Neural crest cell (in vitro differentiated cells): ENCODE results near the gene ARHGEF40. TPM values are rescaled to one million over a fixed set of nuclear protein-coding genes. Genes with fewer than 3 reads are reported as not detected.
"Not testable (repeated sequence)": the region's sequence is repeated elsewhere in the genome, so short reads cannot be mapped to it uniquely, and the experiment has no call there.

Source experiments
- DNase-seq: peaks from one replicate; pipeline ENCODE4 v3.0.0; 2021; ENCODE audit warnings: low read depth, mixed read lengths, low spot score
- H3K27ac Mint-ChIP-seq: one replicate; pipeline ENCODE4 v1.8.0; 2021; ENCODE audit warnings: mild to moderate bottlenecking, mixed read lengths; ENCODE audit not compliant: unreplicated experiment
- H3K27me3 Mint-ChIP-seq: 2 replicates; pipeline ENCODE4 v1.8.0; 2021; ENCODE audit warnings: low read depth, mild to moderate bottlenecking, mixed read lengths
- H3K36me3 Mint-ChIP-seq: 2 replicates; pipeline ENCODE4 v1.8.0; 2021; ENCODE audit warnings: low read depth, mild to moderate bottlenecking, mixed read lengths
- H3K4me1 Mint-ChIP-seq: 2 replicates; pipeline ENCODE4 v1.8.0; 2021; ENCODE audit warnings: mixed read lengths
- H3K4me3 Mint-ChIP-seq: one replicate; pipeline ENCODE4 v1.8.0; 2021; ENCODE audit warnings: mild to moderate bottlenecking, mixed read lengths
- H3K9me3 Mint-ChIP-seq: 2 replicates; pipeline ENCODE4 v1.8.0; 2021; ENCODE audit warnings: mixed read lengths
- total RNA-seq: library from RNA; stranded (reverse); gene quantifications from 2 replicates; pipeline ENCODE4 v1.2.1, GENCODE V29; 2021
- TF ChIP-seq, protein P1 (sequence below): fragments of 200-600 bp; sonication (generic); conservative IDR thresholded peaks from 2 replicates; pipeline ENCODE4 v1.5.0; 2021; ENCODE audit warnings: antibody characterized with exemption, mild to moderate bottlenecking

Gene ARHGEF40
- total RNA-seq, 1 donor from 2014 or later = 73.8 TPM

GRCh38 chr14:21037156-21037555 lies 32.9 kb upstream of the ARHGEF40 start:
- H3K36me3 Mint-ChIP-seq = no peaks in the 10 kb centered on the region

GRCh38 chr14:21038441-21039422 lies 31.4 kb upstream of the ARHGEF40 start:
- H3K9me3 Mint-ChIP-seq = no peaks in the 10 kb centered on the region
- TF ChIP-seq, protein P1, sequence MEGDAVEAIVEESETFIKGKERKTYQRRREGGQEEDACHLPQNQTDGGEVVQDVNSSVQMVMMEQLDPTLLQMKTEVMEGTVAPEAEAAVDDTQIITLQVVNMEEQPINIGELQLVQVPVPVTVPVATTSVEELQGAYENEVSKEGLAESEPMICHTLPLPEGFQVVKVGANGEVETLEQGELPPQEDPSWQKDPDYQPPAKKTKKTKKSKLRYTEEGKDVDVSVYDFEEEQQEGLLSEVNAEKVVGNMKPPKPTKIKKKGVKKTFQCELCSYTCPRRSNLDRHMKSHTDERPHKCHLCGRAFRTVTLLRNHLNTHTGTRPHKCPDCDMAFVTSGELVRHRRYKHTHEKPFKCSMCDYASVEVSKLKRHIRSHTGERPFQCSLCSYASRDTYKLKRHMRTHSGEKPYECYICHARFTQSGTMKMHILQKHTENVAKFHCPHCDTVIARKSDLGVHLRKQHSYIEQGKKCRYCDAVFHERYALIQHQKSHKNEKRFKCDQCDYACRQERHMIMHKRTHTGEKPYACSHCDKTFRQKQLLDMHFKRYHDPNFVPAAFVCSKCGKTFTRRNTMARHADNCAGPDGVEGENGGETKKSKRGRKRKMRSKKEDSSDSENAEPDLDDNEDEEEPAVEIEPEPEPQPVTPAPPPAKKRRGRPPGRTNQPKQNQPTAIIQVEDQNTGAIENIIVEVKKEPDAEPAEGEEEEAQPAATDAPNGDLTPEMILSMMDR = no peak
- peaks cover 17% of the 10 kb centered on the region for H3K27me3 Mint-ChIP-seq
- peaks cover 7% of the 10 kb centered on the region for H3K4me1 Mint-ChIP-seq
- H3K36me3 Mint-ChIP-seq = no peaks in the 10 kb centered on the region
- no peak for DNase-seq
- H3K27ac Mint-ChIP-seq = peak overlapping the region; percentile 66
- no peak overlapping the region for H3K4me3 Mint-ChIP-seq

More at GRCh38 chr14:21037156-21037555, 32.9 kb upstream of the ARHGEF40 start:
- TF ChIP-seq, protein P1 = no peak
- peaks cover 7% of the 10 kb centered on the region for H3K4me1 Mint-ChIP-seq
- no peak overlapping the region for H3K4me3 Mint-ChIP-seq
- H3K27me3 Mint-ChIP-seq = peaks cover 2% of the 10 kb centered on the region
- DNase-seq = no peak
- no peaks in the 10 kb centered on the region for H3K9me3 Mint-ChIP-seq
- H3K27ac Mint-ChIP-seq = no peak overlapping the region

- Mint-ChIP-seq H3K27me3 (peaks cover 25% of the 10 kb centered on the region), H3K36me3 (no peaks in the 10 kb centered on the region), H3K27ac (peak overlapping the region; percentile 66), H3K4me1 (peaks cover 7% of the 10 kb centered on the region), H3K9me3 (no peaks in the 10 kb centered on the region), H3K4me3 (no peak overlapping the region)
- TF ChIP-seq, protein P1 = peak; percentile 73
- DNase-seq = no peak
These were observed 30.3 kb upstream of the ARHGEF40 start for GRCh38 chr14:21039585-21040369.

GRCh38 chr14:21040370-21040925 lies 29.7 kb upstream of the ARHGEF40 start:
- TF ChIP-seq, protein P1 = no peak
- H3K4me3 Mint-ChIP-seq = no peak overlapping the region
- H3K4me1 Mint-ChIP-seq = peaks cover 7% of the 10 kb centered on the region
- H3K27ac Mint-ChIP-seq = no peak overlapping the region
- DNase-seq = no peak
- H3K27me3 Mint-ChIP-seq = peaks cover 29% of the 10 kb centered on the region
- no peaks in the 10 kb centered on the region for H3K9me3 Mint-ChIP-seq
- H3K36me3 Mint-ChIP-seq = no peaks in the 10 kb centered on the region

GRCh38 chr14:21040941-21041340 lies 29.2 kb upstream of the ARHGEF40 start:
- not testable (repeated sequence) for H3K27ac Mint-ChIP-seq, H3K4me3 Mint-ChIP-seq, H3K36me3 Mint-ChIP-seq, H3K9me3 Mint-ChIP-seq, DNase-seq, H3K4me1 Mint-ChIP-seq
- H3K27me3 Mint-ChIP-seq = peaks cover 32% of the 10 kb centered on the region
